ENCODE measurements around the gene VWC2L. TPM values are rescaled to one million over a fixed set of nuclear protein-coding genes. Genes with fewer than 3 reads are reported as not detected.

VWC2L gene
- total and polyA plus RNA-seq, 12 donors = not detected

GRCh38 chr2:214481204-214481603 is 70.3 kb downstream of the VWC2L start:
- no peak overlapping the region for H3K4me3 ChIP-seq
- H3K9me3 ChIP-seq = no peaks in the 10 kb centered on the region
- intact Hi-C loops (cut with DNase I) = no loop called here
- no peak for TF ChIP-seq CTCF (IDR thresholded peaks at IDR 0.05)
- no peaks in the 10 kb centered on the region for H3K36me3 ChIP-seq
- DNase-seq (no peak), ATAC-seq (peak; percentile 80 to 95 (median 88))
- H3K4me1 ChIP-seq = peaks cover 0 to 25% (median 5%) of the 10 kb centered on the region in 9 donors
- no peaks in the 10 kb centered on the region for H3K27me3 ChIP-seq
- peak overlapping the region in 7 of 10 donors; percentile 27 to 82 (median 59) for H3K27ac ChIP-seq
- 0 to 3% methylated on average over 1 of the region's 1 CpG for WGBS, 2 donors

- Histone ChIP-seq H3K4me1 (peaks cover 0 to 25% (median 5%) of the 10 kb centered on the region in 9 donors), H3K27me3 (no peaks in the 10 kb centered on the region), H3K4me3 (no peak overlapping the region), H3K9me3 (no peaks in the 10 kb centered on the region), H3K27ac (no peak overlapping the region), H3K36me3 (no peaks in the 10 kb centered on the region)
- intact Hi-C loops (cut with DNase I) = no loop called here
- ATAC-seq (no peak), DNase-seq (no peak)
- WGBS, 2 donors = 88% methylated on average over 2 of the region's 2 CpGs
- TF ChIP-seq CTCF (IDR thresholded peaks at IDR 0.05) = no peak
Measured at GRCh38 chr2:214482728-214483127, 71.9 kb downstream of the VWC2L start.

GRCh38 chr2:214484239-214484638 is 73.4 kb downstream of the VWC2L start:
- ATAC-seq = peak in 5 of 8 donors; percentile 41 to 82 (median 75)
- intact Hi-C loops (cut with DNase I) = no loop called here
- no peaks in the 10 kb centered on the region for H3K9me3 ChIP-seq
- 25 to 52% methylated on average over 3 of the region's 3 CpGs for WGBS, 2 donors
- TF ChIP-seq CTCF (IDR thresholded peaks at IDR 0.05) = no peak
- H3K4me1 ChIP-seq = peaks cover 0 to 25% (median 6%) of the 10 kb centered on the region in 9 donors
- H3K4me3 ChIP-seq = no peak overlapping the region
- peak overlapping the region in 3 of 10 donors; percentile 2 to 28 (median 3) for H3K27ac ChIP-seq
- peak in 1 of 2 donors; percentile 28 for DNase-seq
- H3K36me3 ChIP-seq = no peaks in the 10 kb centered on the region
- no peaks in the 10 kb centered on the region for H3K27me3 ChIP-seq

GRCh38 chr2:214484701-214485100 is 73.8 kb downstream of the VWC2L start:
- H3K27me3 ChIP-seq = no peaks in the 10 kb centered on the region
- peak overlapping the region in 2 of 10 donors; percentile 2 to 3 for H3K27ac ChIP-seq
- intact Hi-C loops (cut with DNase I) = no loop called here
- peaks cover 0 to 25% (median 8%) of the 10 kb centered on the region in 9 donors for H3K4me1 ChIP-seq
- ATAC-seq (no peak), DNase-seq (no peak)
- H3K36me3 ChIP-seq = no peaks in the 10 kb centered on the region
- no peaks in the 10 kb centered on the region for H3K9me3 ChIP-seq
- 85 to 95% methylated on average over 2 of the region's 2 CpGs for WGBS, 2 donors
- TF ChIP-seq CTCF (IDR thresholded peaks at IDR 0.05) = no peak
- no peak overlapping the region for H3K4me3 ChIP-seq
